Measurements from ENCODE around the gene RHOU.

DNA sequence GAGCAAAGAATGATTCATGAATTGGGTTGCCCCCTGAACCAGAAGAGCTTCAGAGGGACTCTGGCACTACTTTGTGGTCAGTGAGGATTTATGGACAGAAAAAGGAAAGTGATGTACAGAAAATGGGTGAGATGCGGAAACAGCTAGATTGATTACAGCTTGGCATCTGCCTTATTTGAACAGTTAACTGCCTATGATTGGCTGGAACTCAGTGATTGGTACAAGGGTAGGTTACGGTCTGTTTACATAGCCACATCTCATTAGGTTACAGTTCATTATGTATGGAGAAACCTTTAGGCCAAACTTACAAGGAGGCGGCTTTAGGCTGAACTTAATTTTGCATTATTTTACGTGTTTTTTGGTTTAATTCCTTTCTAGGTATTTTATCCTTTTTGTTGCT, 29.0 kb upstream of the RHOU start:
- TF ChIP-seq, protein P1, sequence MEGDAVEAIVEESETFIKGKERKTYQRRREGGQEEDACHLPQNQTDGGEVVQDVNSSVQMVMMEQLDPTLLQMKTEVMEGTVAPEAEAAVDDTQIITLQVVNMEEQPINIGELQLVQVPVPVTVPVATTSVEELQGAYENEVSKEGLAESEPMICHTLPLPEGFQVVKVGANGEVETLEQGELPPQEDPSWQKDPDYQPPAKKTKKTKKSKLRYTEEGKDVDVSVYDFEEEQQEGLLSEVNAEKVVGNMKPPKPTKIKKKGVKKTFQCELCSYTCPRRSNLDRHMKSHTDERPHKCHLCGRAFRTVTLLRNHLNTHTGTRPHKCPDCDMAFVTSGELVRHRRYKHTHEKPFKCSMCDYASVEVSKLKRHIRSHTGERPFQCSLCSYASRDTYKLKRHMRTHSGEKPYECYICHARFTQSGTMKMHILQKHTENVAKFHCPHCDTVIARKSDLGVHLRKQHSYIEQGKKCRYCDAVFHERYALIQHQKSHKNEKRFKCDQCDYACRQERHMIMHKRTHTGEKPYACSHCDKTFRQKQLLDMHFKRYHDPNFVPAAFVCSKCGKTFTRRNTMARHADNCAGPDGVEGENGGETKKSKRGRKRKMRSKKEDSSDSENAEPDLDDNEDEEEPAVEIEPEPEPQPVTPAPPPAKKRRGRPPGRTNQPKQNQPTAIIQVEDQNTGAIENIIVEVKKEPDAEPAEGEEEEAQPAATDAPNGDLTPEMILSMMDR (IDR thresholded peaks at IDR 0.05) = no peak
- no peak for TF ChIP-seq POLR2A (IDR thresholded peaks at IDR 0.05)
